ENCODE results near the gene HAVCR1. TPM values are rescaled to one million over a fixed set of nuclear protein-coding genes. Genes with fewer than 3 reads are reported as not detected.

The HAVCR1 gene
- total RNA-seq, 1 experiment from 2014 or later = not detected

DNA sequence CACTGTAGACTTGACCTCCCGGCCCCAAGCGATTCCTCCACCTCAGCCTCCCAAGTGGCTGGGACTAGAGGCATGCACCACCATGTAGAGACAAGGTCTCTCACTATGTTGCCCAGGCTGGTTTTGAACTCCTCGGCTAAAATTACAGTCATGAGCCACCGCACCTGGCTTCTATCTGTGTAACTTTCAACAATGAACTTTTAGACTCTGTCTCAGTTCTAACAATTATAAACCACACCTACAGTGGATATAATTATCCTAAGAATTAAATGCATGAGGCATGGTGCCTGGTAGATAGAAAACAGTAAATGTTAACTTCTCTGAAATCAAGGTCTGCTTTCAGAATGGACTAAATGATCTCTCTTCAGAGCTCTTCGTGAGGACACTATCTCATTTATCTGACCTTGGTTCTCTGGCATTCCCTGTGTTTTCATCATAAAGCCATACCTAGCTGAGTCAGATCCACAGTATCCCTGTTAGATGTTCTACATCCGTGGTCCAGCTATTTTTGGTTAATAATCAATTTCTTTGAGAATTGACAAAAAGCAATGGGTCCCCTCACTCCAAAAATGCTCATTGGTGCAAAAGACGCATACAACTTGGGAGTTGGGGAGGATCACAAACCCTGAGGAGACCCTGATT, 7.2 kb downstream of the HAVCR1 start (continued):
- no peak for TF ChIP-seq ESRRA (CRISPR knock-in tag; IDR thresholded peaks at IDR 0.05; ENCODE audit: borderline replicate concordance)
- TF ChIP-seq, protein P1, sequence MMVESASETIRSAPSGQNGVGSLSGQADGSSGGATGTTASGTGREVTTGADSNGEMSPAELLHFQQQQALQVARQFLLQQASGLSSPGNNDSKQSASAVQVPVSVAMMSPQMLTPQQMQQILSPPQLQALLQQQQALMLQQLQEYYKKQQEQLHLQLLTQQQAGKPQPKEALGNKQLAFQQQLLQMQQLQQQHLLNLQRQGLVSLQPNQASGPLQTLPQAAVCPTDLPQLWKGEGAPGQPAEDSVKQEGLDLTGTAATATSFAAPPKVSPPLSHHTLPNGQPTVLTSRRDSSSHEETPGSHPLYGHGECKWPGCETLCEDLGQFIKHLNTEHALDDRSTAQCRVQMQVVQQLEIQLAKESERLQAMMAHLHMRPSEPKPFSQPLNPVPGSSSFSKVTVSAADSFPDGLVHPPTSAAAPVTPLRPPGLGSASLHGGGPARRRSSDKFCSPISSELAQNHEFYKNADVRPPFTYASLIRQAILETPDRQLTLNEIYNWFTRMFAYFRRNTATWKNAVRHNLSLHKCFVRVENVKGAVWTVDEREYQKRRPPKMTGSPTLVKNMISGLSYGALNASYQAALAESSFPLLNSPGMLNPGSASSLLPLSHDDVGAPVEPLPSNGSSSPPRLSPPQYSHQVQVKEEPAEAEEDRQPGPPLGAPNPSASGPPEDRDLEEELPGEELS (CRISPR knock-in tag; IDR thresholded peaks at IDR 0.05) = no peak
- no peak for TF ChIP-seq SMAD3 (CRISPR knock-in tag; IDR thresholded peaks at IDR 0.05; ENCODE audit: borderline replicate concordance)
- no peak for TF ChIP-seq ZNF396 (CRISPR knock-in tag; IDR thresholded peaks at IDR 0.05; ENCODE audit: borderline replicate concordance)

DNA sequence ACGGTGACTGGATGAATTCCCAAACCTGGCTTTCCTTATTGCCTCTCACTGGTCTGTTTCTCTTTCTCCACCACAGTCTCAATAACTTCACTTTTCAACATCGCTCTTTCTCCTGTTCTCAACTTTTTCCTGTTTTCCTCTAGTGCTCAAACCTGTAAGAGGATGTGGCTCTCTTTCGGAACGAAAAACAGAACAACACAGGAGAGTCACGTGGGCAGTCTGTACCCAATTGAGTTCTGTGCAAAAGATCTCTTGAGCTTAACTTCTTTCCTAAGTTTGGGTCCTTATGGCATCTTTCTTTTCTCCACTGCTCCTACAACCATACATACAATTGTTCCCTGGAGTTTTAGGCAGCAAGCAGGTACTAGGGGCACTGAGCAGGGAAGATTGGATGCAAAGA, 8.9 kb downstream of the HAVCR1 start:
- ChIA-PET POLR2A (interaction anchor here (0.6 kb wide), 1 partner anchor 226 kb away, joined by 3 read pairs; no protein-coding TSS in a partner anchor), CTCF (no interaction called here)
- ATAC-seq (no peak; the same call in 1 of the 2 replicates), DNase-seq (ENCODE audit: low spot score) (no peak)
- Mint-ChIP-seq H3K4me1 (peaks cover 21% of the 10 kb centered on the region), H3K36me3 (no peaks in the 10 kb centered on the region), H3K27ac (peak overlapping the region; percentile 80), H3K9me3 (peaks cover 10% of the 10 kb centered on the region), H3K27me3 (ENCODE audit: low read depth) (no peaks in the 10 kb centered on the region), H3K4me3 (no peak overlapping the region)
- TF ChIP-seq, protein P2, sequence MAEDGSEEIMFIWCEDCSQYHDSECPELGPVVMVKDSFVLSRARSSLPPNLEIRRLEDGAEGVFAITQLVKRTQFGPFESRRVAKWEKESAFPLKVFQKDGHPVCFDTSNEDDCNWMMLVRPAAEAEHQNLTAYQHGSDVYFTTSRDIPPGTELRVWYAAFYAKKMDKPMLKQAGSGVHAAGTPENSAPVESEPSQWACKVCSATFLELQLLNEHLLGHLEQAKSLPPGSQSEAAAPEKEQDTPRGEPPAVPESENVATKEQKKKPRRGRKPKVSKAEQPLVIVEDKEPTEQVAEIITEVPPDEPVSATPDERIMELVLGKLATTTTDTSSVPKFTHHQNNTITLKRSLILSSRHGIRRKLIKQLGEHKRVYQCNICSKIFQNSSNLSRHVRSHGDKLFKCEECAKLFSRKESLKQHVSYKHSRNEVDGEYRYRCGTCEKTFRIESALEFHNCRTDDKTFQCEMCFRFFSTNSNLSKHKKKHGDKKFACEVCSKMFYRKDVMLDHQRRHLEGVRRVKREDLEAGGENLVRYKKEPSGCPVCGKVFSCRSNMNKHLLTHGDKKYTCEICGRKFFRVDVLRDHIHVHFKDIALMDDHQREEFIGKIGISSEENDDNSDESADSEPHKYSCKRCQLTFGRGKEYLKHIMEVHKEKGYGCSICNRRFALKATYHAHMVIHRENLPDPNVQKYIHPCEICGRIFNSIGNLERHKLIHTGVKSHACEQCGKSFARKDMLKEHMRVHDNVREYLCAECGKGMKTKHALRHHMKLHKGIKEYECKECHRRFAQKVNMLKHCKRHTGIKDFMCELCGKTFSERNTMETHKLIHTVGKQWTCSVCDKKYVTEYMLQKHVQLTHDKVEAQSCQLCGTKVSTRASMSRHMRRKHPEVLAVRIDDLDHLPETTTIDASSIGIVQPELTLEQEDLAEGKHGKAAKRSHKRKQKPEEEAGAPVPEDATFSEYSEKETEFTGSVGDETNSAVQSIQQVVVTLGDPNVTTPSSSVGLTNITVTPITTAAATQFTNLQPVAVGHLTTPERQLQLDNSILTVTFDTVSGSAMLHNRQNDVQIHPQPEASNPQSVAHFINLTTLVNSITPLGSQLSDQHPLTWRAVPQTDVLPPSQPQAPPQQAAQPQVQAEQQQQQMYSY (CRISPR knock-in tag; IDR thresholded peaks at IDR 0.05) = no peak

DNA sequence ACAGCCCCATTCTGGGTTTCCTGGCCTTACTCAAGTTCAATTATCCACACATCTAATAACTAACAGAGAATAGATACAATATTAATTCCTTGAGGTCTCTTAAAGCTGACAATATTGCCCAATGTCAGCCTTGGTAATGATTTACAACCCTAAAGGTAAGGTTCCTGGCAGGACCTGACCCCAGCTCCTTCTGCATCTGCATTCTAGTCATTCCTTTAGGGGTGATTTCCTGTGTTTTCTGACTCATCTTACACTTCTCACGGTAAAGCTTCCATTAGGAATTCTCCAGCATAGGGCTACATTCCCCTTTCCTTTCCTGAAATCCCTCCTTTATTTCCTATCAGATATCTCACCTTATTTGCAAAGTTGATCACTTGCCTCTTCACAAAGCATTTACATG, 9.3 kb downstream of the HAVCR1 start:
- ChIA-PET CTCF (interaction anchor here (0.7 kb wide), 1 partner anchor 83 kb away, joined by 3 read pairs; no protein-coding TSS in a partner anchor), POLR2A (interaction anchor here (0.6 kb wide), 1 partner anchor 227 kb away, joined by 3 read pairs; no protein-coding TSS in a partner anchor)
- no peaks in the 10 kb centered on the region for H3K27me3 Mint-ChIP-seq (ENCODE audit: low read depth)
- H3K4me3 Mint-ChIP-seq = no peak overlapping the region
- DNase-seq (ENCODE audit: low spot score) (no peak), ATAC-seq (peak; percentile 91)
- peak overlapping the region; percentile 80 for H3K27ac Mint-ChIP-seq
- H3K9me3 Mint-ChIP-seq = peaks cover 10% of the 10 kb centered on the region
- peaks cover 21% of the 10 kb centered on the region for H3K4me1 Mint-ChIP-seq
- H3K36me3 Mint-ChIP-seq = no peaks in the 10 kb centered on the region
- no peak for TF ChIP-seq CBFB (CRISPR knock-in tag; IDR thresholded peaks at IDR 0.05; ENCODE audit: low read depth)
- TF ChIP-seq, protein P3, sequence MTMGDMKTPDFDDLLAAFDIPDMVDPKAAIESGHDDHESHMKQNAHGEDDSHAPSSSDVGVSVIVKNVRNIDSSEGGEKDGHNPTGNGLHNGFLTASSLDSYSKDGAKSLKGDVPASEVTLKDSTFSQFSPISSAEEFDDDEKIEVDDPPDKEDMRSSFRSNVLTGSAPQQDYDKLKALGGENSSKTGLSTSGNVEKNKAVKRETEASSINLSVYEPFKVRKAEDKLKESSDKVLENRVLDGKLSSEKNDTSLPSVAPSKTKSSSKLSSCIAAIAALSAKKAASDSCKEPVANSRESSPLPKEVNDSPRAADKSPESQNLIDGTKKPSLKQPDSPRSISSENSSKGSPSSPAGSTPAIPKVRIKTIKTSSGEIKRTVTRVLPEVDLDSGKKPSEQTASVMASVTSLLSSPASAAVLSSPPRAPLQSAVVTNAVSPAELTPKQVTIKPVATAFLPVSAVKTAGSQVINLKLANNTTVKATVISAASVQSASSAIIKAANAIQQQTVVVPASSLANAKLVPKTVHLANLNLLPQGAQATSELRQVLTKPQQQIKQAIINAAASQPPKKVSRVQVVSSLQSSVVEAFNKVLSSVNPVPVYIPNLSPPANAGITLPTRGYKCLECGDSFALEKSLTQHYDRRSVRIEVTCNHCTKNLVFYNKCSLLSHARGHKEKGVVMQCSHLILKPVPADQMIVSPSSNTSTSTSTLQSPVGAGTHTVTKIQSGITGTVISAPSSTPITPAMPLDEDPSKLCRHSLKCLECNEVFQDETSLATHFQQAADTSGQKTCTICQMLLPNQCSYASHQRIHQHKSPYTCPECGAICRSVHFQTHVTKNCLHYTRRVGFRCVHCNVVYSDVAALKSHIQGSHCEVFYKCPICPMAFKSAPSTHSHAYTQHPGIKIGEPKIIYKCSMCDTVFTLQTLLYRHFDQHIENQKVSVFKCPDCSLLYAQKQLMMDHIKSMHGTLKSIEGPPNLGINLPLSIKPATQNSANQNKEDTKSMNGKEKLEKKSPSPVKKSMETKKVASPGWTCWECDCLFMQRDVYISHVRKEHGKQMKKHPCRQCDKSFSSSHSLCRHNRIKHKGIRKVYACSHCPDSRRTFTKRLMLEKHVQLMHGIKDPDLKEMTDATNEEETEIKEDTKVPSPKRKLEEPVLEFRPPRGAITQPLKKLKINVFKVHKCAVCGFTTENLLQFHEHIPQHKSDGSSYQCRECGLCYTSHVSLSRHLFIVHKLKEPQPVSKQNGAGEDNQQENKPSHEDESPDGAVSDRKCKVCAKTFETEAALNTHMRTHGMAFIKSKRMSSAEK (CRISPR knock-in tag; IDR thresholded peaks at IDR 0.05; ENCODE audit: borderline replicate concordance) = no peak
- TF ChIP-seq, protein P4, sequence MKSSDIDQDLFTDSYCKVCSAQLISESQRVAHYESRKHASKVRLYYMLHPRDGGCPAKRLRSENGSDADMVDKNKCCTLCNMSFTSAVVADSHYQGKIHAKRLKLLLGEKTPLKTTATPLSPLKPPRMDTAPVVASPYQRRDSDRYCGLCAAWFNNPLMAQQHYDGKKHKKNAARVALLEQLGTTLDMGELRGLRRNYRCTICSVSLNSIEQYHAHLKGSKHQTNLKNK (CRISPR knock-in tag; IDR thresholded peaks at IDR 0.05) = no peak
- TF ChIP-seq ESRRA (CRISPR knock-in tag; IDR thresholded peaks at IDR 0.05; ENCODE audit: borderline replicate concordance) = no peak
- no peak for TF ChIP-seq MXD4 (CRISPR knock-in tag; IDR thresholded peaks at IDR 0.05; ENCODE audit: borderline replicate concordance)
- TF ChIP-seq PRRX2 (CRISPR knock-in tag; IDR thresholded peaks at IDR 0.05) = no peak
- TF ChIP-seq, protein P5, sequence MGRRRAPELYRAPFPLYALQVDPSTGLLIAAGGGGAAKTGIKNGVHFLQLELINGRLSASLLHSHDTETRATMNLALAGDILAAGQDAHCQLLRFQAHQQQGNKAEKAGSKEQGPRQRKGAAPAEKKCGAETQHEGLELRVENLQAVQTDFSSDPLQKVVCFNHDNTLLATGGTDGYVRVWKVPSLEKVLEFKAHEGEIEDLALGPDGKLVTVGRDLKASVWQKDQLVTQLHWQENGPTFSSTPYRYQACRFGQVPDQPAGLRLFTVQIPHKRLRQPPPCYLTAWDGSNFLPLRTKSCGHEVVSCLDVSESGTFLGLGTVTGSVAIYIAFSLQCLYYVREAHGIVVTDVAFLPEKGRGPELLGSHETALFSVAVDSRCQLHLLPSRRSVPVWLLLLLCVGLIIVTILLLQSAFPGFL (CRISPR knock-in tag; IDR thresholded peaks at IDR 0.05; ENCODE audit: borderline replicate concordance) = no peak
- TF ChIP-seq, protein P6, sequence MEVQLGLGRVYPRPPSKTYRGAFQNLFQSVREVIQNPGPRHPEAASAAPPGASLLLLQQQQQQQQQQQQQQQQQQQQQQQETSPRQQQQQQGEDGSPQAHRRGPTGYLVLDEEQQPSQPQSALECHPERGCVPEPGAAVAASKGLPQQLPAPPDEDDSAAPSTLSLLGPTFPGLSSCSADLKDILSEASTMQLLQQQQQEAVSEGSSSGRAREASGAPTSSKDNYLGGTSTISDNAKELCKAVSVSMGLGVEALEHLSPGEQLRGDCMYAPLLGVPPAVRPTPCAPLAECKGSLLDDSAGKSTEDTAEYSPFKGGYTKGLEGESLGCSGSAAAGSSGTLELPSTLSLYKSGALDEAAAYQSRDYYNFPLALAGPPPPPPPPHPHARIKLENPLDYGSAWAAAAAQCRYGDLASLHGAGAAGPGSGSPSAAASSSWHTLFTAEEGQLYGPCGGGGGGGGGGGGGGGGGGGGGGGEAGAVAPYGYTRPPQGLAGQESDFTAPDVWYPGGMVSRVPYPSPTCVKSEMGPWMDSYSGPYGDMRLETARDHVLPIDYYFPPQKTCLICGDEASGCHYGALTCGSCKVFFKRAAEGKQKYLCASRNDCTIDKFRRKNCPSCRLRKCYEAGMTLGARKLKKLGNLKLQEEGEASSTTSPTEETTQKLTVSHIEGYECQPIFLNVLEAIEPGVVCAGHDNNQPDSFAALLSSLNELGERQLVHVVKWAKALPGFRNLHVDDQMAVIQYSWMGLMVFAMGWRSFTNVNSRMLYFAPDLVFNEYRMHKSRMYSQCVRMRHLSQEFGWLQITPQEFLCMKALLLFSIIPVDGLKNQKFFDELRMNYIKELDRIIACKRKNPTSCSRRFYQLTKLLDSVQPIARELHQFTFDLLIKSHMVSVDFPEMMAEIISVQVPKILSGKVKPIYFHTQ (CRISPR knock-in tag; IDR thresholded peaks at IDR 0.05) = no peak
- TF ChIP-seq ZNF263 (CRISPR knock-in tag; IDR thresholded peaks at IDR 0.05; ENCODE audit: low read depth) = no peak
- no peak for TF ChIP-seq ELF4 (CRISPR knock-in tag; IDR thresholded peaks at IDR 0.05; ENCODE audit: low read depth)
- TF ChIP-seq TP53 (CRISPR knock-in tag; IDR thresholded peaks at IDR 0.05) = no peak
